Activated CD4-positive, alpha-beta T cell treated with anti-CD3 and anti-CD28 coated beads, Interleukin-2, amount 10 ng/mL, durations not matched to agents 7 days and 5 days (primary cell): ENCODE measurements around the gene USP4. TPM values are rescaled to one million over a fixed set of nuclear protein-coding genes. Genes with fewer than 3 reads are reported as not detected.

Source experiments
- CTCF ChIA-PET: fragments of 350-600 bp; sonication (Branson Sonifier 250); formaldehyde crosslinking; loops from one replicate; lab custom pipeline; 2021; ENCODE audit warnings: antibody characterized with exemption; lab: Charles Lee
- POLR2A ChIA-PET: fragments of 350-600 bp; sonication (Branson Sonifier 250); formaldehyde crosslinking; loops from one replicate; lab custom pipeline; 2021; ENCODE audit warnings: antibody characterized with exemption; lab: Charles Lee
- DNase-seq: peaks from one replicate; pipeline ENCODE4 v3.0.0-alpha.2; 2020
- H3K27ac Mint-ChIP-seq: one replicate; pipeline ENCODE4 v1.8.0; 2021; ENCODE audit warnings: mild to moderate bottlenecking, moderate library complexity, mixed read lengths
- H3K27me3 Mint-ChIP-seq: one replicate; pipeline ENCODE4 v1.8.0; 2021; ENCODE audit warnings: mixed read lengths
- H3K36me3 Mint-ChIP-seq: one replicate; pipeline ENCODE4 v1.8.0; 2021; ENCODE audit warnings: low read depth, mixed read lengths
- H3K4me1 Mint-ChIP-seq: one replicate; pipeline ENCODE4 v1.8.0; 2021; ENCODE audit warnings: mixed read lengths
- H3K4me3 Mint-ChIP-seq: one replicate; pipeline ENCODE4 v1.8.0; 2021; ENCODE audit warnings: mild to moderate bottlenecking, moderate library complexity, mixed read lengths
- H3K9me3 Mint-ChIP-seq: one replicate; pipeline ENCODE4 v1.8.0; 2021; ENCODE audit warnings: mixed read lengths
- total RNA-seq, 2 experiments: library from RNA; stranded (reverse); gene quantifications; one replicate each; pipeline ENCODE4 v1.2.3, GENCODE V29; 2021

The USP4 gene
- 10 to 100 TPM; 87.1 to 88.4 TPM for total RNA-seq

DNA sequence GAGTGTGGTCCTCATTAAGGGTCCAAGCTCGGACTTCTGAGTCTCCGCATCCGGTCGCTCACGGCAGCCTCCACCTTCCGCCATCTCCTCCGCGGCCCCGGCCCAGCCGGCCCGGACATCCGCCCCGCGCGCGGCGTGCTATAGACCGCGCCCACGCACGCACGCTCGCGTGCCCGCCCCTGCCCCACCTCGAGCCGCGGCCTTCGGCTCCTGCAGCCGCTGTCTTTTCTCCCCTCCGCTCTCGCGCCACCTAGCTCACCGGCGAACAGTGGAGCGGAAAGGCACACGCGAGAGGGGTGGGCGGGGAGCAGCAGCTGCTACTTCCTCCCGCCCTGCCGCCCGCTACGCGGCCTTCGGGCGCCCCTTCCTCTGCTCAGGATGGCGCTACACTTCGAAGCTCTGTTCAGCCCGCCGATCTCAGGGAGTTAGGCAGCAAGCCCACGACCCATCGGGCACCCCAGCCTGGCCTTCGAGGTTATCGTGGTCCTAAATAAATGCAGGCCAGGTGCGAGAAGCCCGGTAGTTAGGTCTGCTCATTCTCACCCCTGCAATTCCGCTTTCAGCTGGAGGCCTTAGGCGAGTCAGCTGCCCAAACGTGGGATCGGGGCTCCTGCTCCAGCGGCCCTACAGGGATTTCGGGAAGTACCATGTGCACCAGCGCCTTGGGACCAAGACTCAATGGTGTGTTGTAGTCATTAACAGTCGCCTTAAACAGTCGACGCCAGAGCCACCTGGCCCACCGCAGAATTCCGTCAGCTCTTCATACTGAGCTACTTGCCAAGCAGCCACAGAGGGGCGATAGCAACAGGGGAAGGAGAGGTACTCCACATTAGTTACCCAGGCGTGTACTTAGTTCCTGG is at the start of gene USP4:
USP4 (minus strand) TSS at position 113 of the 860 bp plus-strand sequence; CDS start at position 84, 29 bp downstream.
- CTCF ChIA-PET: interaction anchor here (0.5 to 3.7 kb wide), 31 partner anchors 9 to 746 kb away, joined by 3 to 22 read pairs (median 4); partner anchors contain the start of genes DAG1, NDUFAF3, NICN1 and QRICH1
- H3K27me3 Mint-ChIP-seq: no peaks in the 10 kb centered on the region
- H3K9me3 Mint-ChIP-seq: no peaks in the 10 kb centered on the region

GRCh38 chr3:49389297-49389696 is 49.4 kb upstream of the USP4 start:
- Mint-ChIP-seq H3K27ac (no peak overlapping the region), H3K4me1 (peaks cover 27% of the 10 kb centered on the region), H3K36me3 (peaks cover 17% of the 10 kb centered on the region), H3K4me3 (no peak overlapping the region), H3K27me3 (no peaks in the 10 kb centered on the region), H3K9me3 (no peaks in the 10 kb centered on the region)
- CTCF ChIA-PET: interaction anchor here (0.7 to 1.6 kb wide), 4 partner anchors 14 to 382 kb away, joined by 3 to 6 read pairs (median 4); partner anchors contain the start of genes RHOA, TCTA and WDR6
- no peak for DNase-seq
- POLR2A ChIA-PET: no interaction called here

More for the DNA sequence above, at the start of gene USP4:
- peak within 1 kb of the TSS; percentile 97 for H3K27ac Mint-ChIP-seq
- DNase-seq: peak; percentile 95
- peaks cover 47% of the 10 kb centered on the region for H3K4me1 Mint-ChIP-seq
- peaks cover 15% of the 10 kb centered on the region for H3K36me3 Mint-ChIP-seq
- H3K4me3 Mint-ChIP-seq: peak within 1 kb of the TSS; percentile 92
- POLR2A ChIA-PET: interaction anchor here (0.6 to 1.8 kb wide), 7 partner anchors 19 to 130 kb away, joined by 3 to 9 read pairs (median 4); partner anchors contain the start of genes DAG1, GPX1, RHOA and TCTA

DNA sequence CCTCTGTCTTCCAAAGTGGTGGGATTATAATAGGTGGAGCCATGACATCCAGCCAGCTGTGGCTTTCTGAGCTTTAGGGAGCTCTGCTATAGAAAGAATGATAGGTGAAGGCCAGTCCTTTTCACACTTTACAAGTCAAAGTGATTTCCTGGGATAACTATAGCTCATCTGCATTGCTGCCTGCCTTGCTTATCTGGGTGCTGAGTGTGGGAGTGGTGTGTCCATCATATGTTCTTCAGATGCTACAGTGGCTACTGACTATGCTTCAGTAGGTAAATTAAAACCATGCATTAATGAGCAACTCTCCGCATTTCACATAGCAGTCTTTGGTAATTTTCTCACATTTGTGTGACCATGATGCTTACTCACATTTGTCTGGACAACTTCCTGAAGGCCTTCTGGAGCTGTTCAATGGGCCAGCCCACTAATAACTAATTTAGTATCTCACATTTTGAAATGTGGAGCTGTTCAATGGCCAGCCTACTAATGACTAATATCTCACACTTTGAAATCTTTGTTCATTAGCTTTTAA is 48.5 kb upstream of the USP4 start:
- Mint-ChIP-seq H3K27me3 (no peaks in the 10 kb centered on the region), H3K4me1 (peaks cover 31% of the 10 kb centered on the region), H3K36me3 (peaks cover 21% of the 10 kb centered on the region), H3K9me3 (no peaks in the 10 kb centered on the region), H3K4me3 (no peak overlapping the region), H3K27ac (no peak overlapping the region)
- CTCF ChIA-PET: interaction anchor here (0.6 to 1.6 kb wide), 3 partner anchors 11 to 61 kb away, joined by 3 to 6 read pairs (median 6); no protein-coding TSS in a partner anchor
- POLR2A ChIA-PET: interaction anchor here (0.5 to 0.7 kb wide), 2 partner anchors 18 to 358 kb away, joined by 3 to 8 read pairs; no protein-coding TSS in a partner anchor
- no peak for DNase-seq

- ChIA-PET POLR2A (no interaction called here), CTCF (interaction anchor here (0.6 to 1.4 kb wide), 2 partner anchors 12 to 79 kb away, joined by 4 to 6 read pairs; no protein-coding TSS in a partner anchor)
- Mint-ChIP-seq H3K36me3 (peaks cover 22% of the 10 kb centered on the region), H3K27ac (no peak overlapping the region), H3K4me3 (no peak overlapping the region), H3K27me3 (no peaks in the 10 kb centered on the region), H3K9me3 (no peaks in the 10 kb centered on the region), H3K4me1 (peaks cover 28% of the 10 kb centered on the region)
- no peak for DNase-seq
Measured at GRCh38 chr3:49387721-49388120, 47.9 kb upstream of the USP4 start.

DNA sequence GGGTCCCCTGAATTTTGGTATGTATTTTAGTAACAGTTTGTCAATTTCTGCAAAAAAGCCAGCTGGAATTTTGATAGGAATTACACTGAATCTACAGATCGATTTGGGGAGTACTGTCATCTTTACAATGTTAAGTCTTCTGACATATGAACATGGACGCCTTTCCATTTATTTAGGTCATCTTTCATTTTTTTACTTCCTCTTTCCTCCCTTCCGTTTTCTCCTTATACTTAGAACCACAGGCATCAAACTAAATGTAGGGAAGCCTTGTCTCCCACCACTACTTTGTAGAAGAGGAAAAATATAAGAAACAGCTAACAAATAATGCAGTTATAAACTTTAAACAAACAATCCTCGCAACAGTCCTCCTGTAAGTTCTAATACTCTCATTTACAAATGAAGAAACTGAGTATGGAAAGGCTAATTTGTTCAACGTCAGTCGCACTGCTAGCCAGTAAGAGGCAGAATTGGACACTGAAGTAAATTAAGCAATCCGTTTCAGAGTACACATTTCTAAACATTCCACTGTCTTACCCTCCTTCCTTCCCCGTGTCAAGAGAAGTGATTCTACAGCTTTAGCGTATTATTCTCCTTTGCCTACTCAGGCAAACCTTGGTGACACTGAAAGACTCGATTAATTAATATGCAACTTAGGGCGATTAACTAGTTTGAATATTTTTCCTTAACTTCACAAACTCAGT is 46.4 kb upstream of the USP4 start:
- Mint-ChIP-seq H3K4me1 (peaks cover 28% of the 10 kb centered on the region), H3K4me3 (no peak overlapping the region)
- CTCF ChIA-PET: no interaction called here

GRCh38 chr3:49385617-49386016 is 45.8 kb upstream of the USP4 start:
- H3K9me3 Mint-ChIP-seq: no peaks in the 10 kb centered on the region
- H3K4me1 Mint-ChIP-seq: peaks cover 28% of the 10 kb centered on the region
- no peaks in the 10 kb centered on the region for H3K27me3 Mint-ChIP-seq
- peaks cover 20% of the 10 kb centered on the region for H3K36me3 Mint-ChIP-seq
- POLR2A ChIA-PET: no interaction called here
- no peak overlapping the region for H3K4me3 Mint-ChIP-seq
- H3K27ac Mint-ChIP-seq: no peak overlapping the region
- CTCF ChIA-PET: no interaction called here
- no peak for DNase-seq

More for the DNA sequence above, 46.4 kb upstream of the USP4 start:
- Mint-ChIP-seq H3K9me3 (no peaks in the 10 kb centered on the region), H3K27me3 (no peaks in the 10 kb centered on the region), H3K36me3 (peaks cover 20% of the 10 kb centered on the region), H3K27ac (no peak overlapping the region)
- POLR2A ChIA-PET: no interaction called here
- DNase-seq: no peak

DNA sequence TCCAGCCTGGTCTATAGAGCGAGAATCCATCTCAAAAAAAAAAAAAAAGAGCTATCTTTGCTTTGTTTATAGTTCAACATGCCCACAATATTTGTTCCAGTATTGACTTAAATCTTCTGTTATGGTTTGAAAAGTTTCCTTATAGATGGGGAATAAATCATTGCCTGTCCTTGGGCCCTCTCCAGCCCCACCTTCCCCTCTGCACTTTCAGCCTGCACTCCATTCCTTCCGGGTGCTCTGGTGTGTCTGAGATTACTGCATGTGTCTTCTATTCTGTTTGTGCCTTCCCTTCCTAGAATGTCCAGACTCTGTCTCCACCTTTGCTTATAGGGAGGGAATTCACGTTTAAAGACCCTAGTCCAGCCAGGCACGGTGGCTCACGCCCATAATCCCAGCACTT is 43.5 kb upstream of the USP4 start:
- H3K27ac Mint-ChIP-seq: peak overlapping the region; percentile 26
- no peaks in the 10 kb centered on the region for H3K27me3 Mint-ChIP-seq
- ChIA-PET CTCF (no interaction called here), POLR2A (no interaction called here)
- peaks cover 3% of the 10 kb centered on the region for H3K9me3 Mint-ChIP-seq
- peaks cover 28% of the 10 kb centered on the region for H3K36me3 Mint-ChIP-seq
- DNase-seq: no peak
- no peak overlapping the region for H3K4me3 Mint-ChIP-seq
- peaks cover 35% of the 10 kb centered on the region for H3K4me1 Mint-ChIP-seq

- H3K4me1 Mint-ChIP-seq: peaks cover 34% of the 10 kb centered on the region
- peak overlapping the region; percentile 83 for H3K27ac Mint-ChIP-seq
- no peak overlapping the region for H3K4me3 Mint-ChIP-seq
- H3K36me3 Mint-ChIP-seq: peaks cover 40% of the 10 kb centered on the region
- H3K27me3 Mint-ChIP-seq: no peaks in the 10 kb centered on the region
- ChIA-PET POLR2A (interaction anchor here (0.6 kb wide), 1 partner anchor 38 kb away, joined by 3 read pairs; no protein-coding TSS in a partner anchor), CTCF (interaction anchor here (1.1 kb wide), 1 partner anchor 71 kb away, joined by 3 read pairs; no protein-coding TSS in a partner anchor)
- no peak for DNase-seq
- H3K9me3 Mint-ChIP-seq: peaks cover 3% of the 10 kb centered on the region
Measured at GRCh38 chr3:49378249-49378895, 38.5 kb upstream of the USP4 start.

DNA sequence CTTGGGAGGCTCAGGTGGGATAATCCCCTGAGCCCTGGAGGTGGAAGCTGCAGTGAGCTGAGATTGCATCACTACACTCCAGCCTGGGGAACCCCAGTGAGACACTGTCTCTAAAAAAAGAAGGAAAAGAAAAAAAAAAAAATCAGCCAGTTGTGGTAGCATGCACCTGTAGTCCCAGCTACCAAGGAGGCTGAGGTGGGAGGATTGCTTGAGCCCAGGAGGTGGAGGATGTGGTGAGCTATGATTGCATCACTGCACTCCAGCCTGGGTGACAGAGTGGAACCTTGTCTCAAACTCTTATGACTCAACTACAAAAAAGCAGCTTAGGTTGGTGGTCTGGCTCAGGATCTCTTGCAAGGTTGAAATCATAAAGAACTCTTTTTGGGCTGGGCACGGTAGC is 37.6 kb upstream of the USP4 start:
- Mint-ChIP-seq H3K4me3 (no peak overlapping the region), H3K27ac (peak overlapping the region; percentile 78), H3K27me3 (no peaks in the 10 kb centered on the region), H3K4me1 (peaks cover 36% of the 10 kb centered on the region), H3K9me3 (peaks cover 3% of the 10 kb centered on the region), H3K36me3 (peaks cover 46% of the 10 kb centered on the region)
- CTCF ChIA-PET: interaction anchor here (0.6 to 1.1 kb wide), 4 partner anchors 11 to 72 kb away, joined by 3 to 4 read pairs (median 3); no protein-coding TSS in a partner anchor
- peak; percentile 54 for DNase-seq
- POLR2A ChIA-PET: interaction anchor here (0.6 kb wide), 2 partner anchors 51 to 75 kb away, joined by 3 to 6 read pairs; no protein-coding TSS in a partner anchor

DNA sequence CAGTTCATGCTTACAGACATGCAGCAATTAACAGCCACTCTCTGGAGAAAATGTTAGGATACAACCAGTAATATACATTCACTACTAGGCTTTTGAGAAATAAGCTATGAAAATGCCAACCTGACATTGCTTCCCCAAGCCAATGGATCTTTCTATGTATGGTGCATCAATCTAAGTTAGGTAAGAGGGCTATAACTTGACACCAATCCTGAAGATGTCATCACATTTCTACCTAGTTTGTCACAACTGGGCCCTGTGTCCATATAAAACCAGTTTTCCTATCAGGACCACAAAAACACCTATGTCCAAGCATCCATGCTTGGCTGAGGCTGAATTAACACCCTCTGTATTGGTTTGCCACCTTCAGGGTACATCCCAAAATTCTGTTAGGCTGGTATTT is 32.1 kb upstream of the USP4 start:
- Mint-ChIP-seq H3K4me3 (no peak overlapping the region), H3K27me3 (no peaks in the 10 kb centered on the region), H3K9me3 (no peaks in the 10 kb centered on the region), H3K4me1 (peaks cover 25% of the 10 kb centered on the region), H3K27ac (no peak overlapping the region), H3K36me3 (peaks cover 52% of the 10 kb centered on the region)
- CTCF ChIA-PET: interaction anchor here (1.1 kb wide), 1 partner anchor 13 kb away, joined by 4 read pairs; no protein-coding TSS in a partner anchor
- no peak for DNase-seq
- POLR2A ChIA-PET: no interaction called here

- CTCF ChIA-PET: interaction anchor here (0.6 to 1.7 kb wide), 5 partner anchors 13 to 1272 kb away, joined by 3 to 4 read pairs (median 4); no protein-coding TSS in a partner anchor
Measured at GRCh38 chr3:49370585-49371290, 30.9 kb upstream of the USP4 start.

More at GRCh38 chr3:49370585-49371290, 30.9 kb upstream of the USP4 start:
- Mint-ChIP-seq H3K4me3 (no peak overlapping the region), H3K9me3 (no peaks in the 10 kb centered on the region), H3K27me3 (no peaks in the 10 kb centered on the region), H3K4me1 (peaks cover 25% of the 10 kb centered on the region), H3K36me3 (peaks cover 62% of the 10 kb centered on the region), H3K27ac (no peak overlapping the region)
- DNase-seq: no peak
- POLR2A ChIA-PET: interaction anchor here (0.6 kb wide), 1 partner anchor 48 kb away, joined by 4 read pairs; no protein-coding TSS in a partner anchor
